HepG2 (cell line): ENCODE results near the gene SARNP. TPM values are rescaled to one million over a fixed set of nuclear protein-coding genes. Genes with fewer than 3 reads are reported as not detected.

Experiments
- GFI1 ChIP-seq: sonication (generic); formaldehyde crosslinking; IDR thresholded peaks from 2 replicates; pipeline ENCODE4 v1.5.0; 2020; ENCODE audit warnings: missing genetic modification reagents, mild to moderate bottlenecking, borderline replicate concordance
- NONO ChIP-seq, 2 experiments: fragments of 450-650 bp in 1 of 2; sonication (generic) in 1 of 2; formaldehyde crosslinking in 1 of 2; IDR thresholded peaks in 1 of 2; conservative IDR thresholded peaks in 1 of 2; 2 replicates each; pipeline versions ENCODE4 v1.6.1 to v1.8.0; 2017 to 2022; ENCODE audit warnings: mild to moderate bottlenecking in 1 of 2, missing genetic modification reagents in 1 of 2, moderate library complexity in 1 of 2
- NR2C2 ChIP-seq: sonication (generic); formaldehyde crosslinking; IDR thresholded peaks from 2 replicates; pipeline ENCODE4 v1.4.0; 2020; ENCODE audit warnings: missing genetic modification reagents, mild to moderate bottlenecking, moderate library complexity, borderline replicate concordance
- PCBP2 ChIP-seq: fragments of 200-400 bp; formaldehyde crosslinking; optimal IDR thresholded peaks from 2 replicates; pipeline ENCODE3; 2018; ENCODE audit warnings: low read length, low read depth; ENCODE audit not compliant: poor library complexity, severe bottlenecking
- RARA ChIP-seq: IDR thresholded peaks from 2 replicates; pipeline ENCODE4 v1.6.1; 2016; ENCODE audit warnings: missing genetic modification reagents, missing compliant biosample characterization
- SETDB1 ChIP-seq: sonication (generic); formaldehyde crosslinking; IDR thresholded peaks from 2 replicates; pipeline ENCODE4 v1.5.1; 2020; ENCODE audit warnings: missing genetic modification reagents, mild to moderate bottlenecking, borderline replicate concordance
- SP1 ChIP-seq, 2 experiments: fragments of 450-650 bp in 1 of 2; sonication (generic) in 1 of 2; formaldehyde crosslinking in 1 of 2; IDR thresholded peaks; 2 replicates each; pipeline versions ENCODE4 v1.4.0 to v1.6.1; 2016 to 2020; ENCODE audit warnings: missing genetic modification reagents in 1 of 2
- ZNF543 ChIP-seq: sonication (generic); formaldehyde crosslinking; IDR thresholded peaks from 2 replicates; pipeline ENCODE4 v1.4.0; 2020; ENCODE audit warnings: mild to moderate bottlenecking, missing genetic modification reagents
- ZNF772 ChIP-seq: sonication (generic); formaldehyde crosslinking; IDR thresholded peaks from 2 replicates; pipeline ENCODE4 v1.5.0; 2020; ENCODE audit warnings: mild to moderate bottlenecking, missing genetic modification reagents
- polyA plus RNA-seq, 8 experiments: library from polyadenylated mRNA; depleted of rRNA in 3 of 8; stranded (reverse) in 7 of 8; unstranded in 1 of 8; fragments of >200 nt; fragmentation: Illumina TruSeq in 4 of 8; extraction: Trizol in 4 of 8; gene quantifications; 2 replicates each; pipeline versions ENCODE4 v1.2.1 to v1.2.3, GENCODE V29; 2011 to 2016; ENCODE audit warnings: low read depth in 4 of 8, missing spikeins in 1 of 8, mixed read lengths in 1 of 8; ENCODE audit not compliant: insufficient read depth in 1 of 8
- total RNA-seq, 5 experiments: library from RNA; depleted of rRNA; stranded (reverse); fragments of >200 nt; fragmentation: Illumina TruSeq; extraction: Trizol; gene quantifications; 2 replicates each; pipeline ENCODE4 v1.2.3, GENCODE V29; 2016; ENCODE audit warnings: low read depth in 1 of 5
- TF ChIP-seq, protein P1 (sequence below): sonication (generic); formaldehyde crosslinking; IDR thresholded peaks from 2 replicates; pipeline ENCODE4 v1.5.1; 2020; ENCODE audit warnings: mild to moderate bottlenecking, missing genetic modification reagents, moderate library complexity
- TF ChIP-seq, protein P2 (sequence below): sonication (generic); formaldehyde crosslinking; IDR thresholded peaks from 2 replicates; pipeline ENCODE4 v1.5.1; 2020; ENCODE audit warnings: missing genetic modification reagents, mild to moderate bottlenecking, borderline replicate concordance
- TF ChIP-seq, protein P3 (sequence below): sonication (generic); formaldehyde crosslinking; IDR thresholded peaks from 2 replicates; pipeline ENCODE4 v1.9.0; 2021; ENCODE audit warnings: missing genetic modification reagents, mild to moderate bottlenecking, borderline replicate concordance
- TF ChIP-seq, protein P4 (sequence below): IDR thresholded peaks from 2 replicates; pipeline ENCODE4 v1.6.1; 2018; ENCODE audit warnings: missing genetic modification reagents
- TF ChIP-seq, protein P5 (sequence below): sonication (generic); formaldehyde crosslinking; IDR thresholded peaks from 2 replicates; pipeline ENCODE4 v1.8.0; 2022; ENCODE audit warnings: mild to moderate bottlenecking, missing genetic modification reagents; ENCODE audit not compliant: insufficient replicate concordance
- TF ChIP-seq, protein P6 (sequence below): IDR thresholded peaks from 2 replicates; pipeline ENCODE4 v1.6.1; 2012; ENCODE audit warnings: low read length, improper control_type of control experiment

Gene SARNP
- total and polyA plus RNA-seq, 2 of the 13 experiments (the other 11 are each of a cell fraction or from before 2014, with no cell fraction given) = 59.0 to 95.4 TPM

DNA sequence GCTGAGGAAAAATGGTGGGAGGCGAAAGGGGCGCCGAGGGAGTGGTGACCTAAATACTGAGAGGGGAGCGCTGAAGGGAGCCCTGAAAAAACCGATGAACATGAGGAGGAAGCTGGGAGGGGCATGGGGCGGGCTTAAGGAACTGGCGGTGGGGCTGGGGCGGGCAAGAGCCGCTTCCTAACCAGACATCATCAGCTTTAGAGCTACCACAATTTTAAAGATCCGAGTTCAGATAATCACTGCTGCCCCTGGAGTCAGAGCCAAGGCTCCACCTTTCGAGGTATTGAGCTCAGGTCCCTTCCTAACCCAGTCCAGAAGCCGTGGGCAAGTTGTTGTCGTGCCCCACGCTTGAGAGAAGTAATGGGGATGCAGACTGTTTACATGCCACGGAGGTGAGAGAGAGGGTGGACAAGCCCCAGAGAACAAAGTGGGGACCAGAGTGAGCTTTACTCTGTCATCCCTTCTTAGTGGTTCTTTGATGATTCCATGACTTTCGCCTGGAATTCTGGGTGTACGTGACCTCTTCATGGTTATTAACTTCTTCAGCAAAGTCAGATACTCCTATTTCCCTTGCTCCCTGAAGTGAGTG lies 710 bp upstream of the SARNP start (continued):
- TF ChIP-seq, protein P1, sequence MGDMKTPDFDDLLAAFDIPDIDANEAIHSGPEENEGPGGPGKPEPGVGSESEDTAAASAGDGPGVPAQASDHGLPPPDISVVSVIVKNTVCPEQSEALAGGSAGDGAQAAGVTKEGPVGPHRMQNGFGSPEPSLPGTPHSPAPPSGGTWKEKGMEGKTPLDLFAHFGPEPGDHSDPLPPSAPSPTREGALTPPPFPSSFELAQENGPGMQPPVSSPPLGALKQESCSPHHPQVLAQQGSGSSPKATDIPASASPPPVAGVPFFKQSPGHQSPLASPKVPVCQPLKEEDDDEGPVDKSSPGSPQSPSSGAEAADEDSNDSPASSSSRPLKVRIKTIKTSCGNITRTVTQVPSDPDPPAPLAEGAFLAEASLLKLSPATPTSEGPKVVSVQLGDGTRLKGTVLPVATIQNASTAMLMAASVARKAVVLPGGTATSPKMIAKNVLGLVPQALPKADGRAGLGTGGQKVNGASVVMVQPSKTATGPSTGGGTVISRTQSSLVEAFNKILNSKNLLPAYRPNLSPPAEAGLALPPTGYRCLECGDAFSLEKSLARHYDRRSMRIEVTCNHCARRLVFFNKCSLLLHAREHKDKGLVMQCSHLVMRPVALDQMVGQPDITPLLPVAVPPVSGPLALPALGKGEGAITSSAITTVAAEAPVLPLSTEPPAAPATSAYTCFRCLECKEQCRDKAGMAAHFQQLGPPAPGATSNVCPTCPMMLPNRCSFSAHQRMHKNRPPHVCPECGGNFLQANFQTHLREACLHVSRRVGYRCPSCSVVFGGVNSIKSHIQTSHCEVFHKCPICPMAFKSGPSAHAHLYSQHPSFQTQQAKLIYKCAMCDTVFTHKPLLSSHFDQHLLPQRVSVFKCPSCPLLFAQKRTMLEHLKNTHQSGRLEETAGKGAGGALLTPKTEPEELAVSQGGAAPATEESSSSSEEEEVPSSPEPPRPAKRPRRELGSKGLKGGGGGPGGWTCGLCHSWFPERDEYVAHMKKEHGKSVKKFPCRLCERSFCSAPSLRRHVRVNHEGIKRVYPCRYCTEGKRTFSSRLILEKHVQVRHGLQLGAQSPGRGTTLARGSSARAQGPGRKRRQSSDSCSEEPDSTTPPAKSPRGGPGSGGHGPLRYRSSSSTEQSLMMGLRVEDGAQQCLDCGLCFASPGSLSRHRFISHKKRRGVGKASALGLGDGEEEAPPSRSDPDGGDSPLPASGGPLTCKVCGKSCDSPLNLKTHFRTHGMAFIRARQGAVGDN = peak; percentile 10; the same call in 1 of the 2 replicates
- TF ChIP-seq, protein P2, sequence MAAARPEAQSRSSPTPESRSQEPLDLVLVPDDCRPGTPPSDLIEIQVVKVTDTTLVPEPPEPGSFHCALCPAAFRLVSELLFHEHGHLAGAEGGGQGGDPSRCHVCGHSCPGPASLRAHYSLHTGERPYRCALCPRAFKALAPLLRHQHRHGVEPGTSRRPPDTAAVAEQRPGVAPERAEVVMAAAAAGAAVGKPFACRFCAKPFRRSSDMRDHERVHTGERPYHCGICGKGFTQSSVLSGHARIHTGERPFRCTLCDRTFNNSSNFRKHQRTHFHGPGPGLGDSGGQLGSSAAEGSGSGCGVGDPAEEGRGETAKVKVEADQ (CRISPR knock-in tag) = no peak
- TF ChIP-seq NR2C2 (CRISPR knock-in tag) = no peak
- no peak for TF ChIP-seq RARA (CRISPR knock-in tag)
- TF ChIP-seq ZNF772 (CRISPR knock-in tag) = no peak
- no peak for TF ChIP-seq NONO (IDR thresholded peaks at IDR 0.05)
- 0 out of 2 replicates have a peak, but pooled peaks have one; percentile 27 for TF ChIP-seq NONO (CRISPR knock-in tag; conservative IDR thresholded peaks at IDR 0.05)
- TF ChIP-seq, protein P3, sequence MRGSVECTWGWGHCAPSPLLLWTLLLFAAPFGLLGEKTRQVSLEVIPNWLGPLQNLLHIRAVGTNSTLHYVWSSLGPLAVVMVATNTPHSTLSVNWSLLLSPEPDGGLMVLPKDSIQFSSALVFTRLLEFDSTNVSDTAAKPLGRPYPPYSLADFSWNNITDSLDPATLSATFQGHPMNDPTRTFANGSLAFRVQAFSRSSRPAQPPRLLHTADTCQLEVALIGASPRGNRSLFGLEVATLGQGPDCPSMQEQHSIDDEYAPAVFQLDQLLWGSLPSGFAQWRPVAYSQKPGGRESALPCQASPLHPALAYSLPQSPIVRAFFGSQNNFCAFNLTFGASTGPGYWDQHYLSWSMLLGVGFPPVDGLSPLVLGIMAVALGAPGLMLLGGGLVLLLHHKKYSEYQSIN = no peak
- no peak for TF ChIP-seq SP1 (IDR thresholded peaks at IDR 0.05)
- TF ChIP-seq SP1 (CRISPR knock-in tag; IDR thresholded peaks at IDR 0.05) = no peak
- no peak for TF ChIP-seq GFI1 (CRISPR knock-in tag)
- TF ChIP-seq, protein P4, sequence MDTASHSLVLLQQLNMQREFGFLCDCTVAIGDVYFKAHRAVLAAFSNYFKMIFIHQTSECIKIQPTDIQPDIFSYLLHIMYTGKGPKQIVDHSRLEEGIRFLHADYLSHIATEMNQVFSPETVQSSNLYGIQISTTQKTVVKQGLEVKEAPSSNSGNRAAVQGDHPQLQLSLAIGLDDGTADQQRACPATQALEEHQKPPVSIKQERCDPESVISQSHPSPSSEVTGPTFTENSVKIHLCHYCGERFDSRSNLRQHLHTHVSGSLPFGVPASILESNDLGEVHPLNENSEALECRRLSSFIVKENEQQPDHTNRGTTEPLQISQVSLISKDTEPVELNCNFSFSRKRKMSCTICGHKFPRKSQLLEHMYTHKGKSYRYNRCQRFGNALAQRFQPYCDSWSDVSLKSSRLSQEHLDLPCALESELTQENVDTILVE (CRISPR knock-in tag) = no peak
- TF ChIP-seq, protein P5, sequence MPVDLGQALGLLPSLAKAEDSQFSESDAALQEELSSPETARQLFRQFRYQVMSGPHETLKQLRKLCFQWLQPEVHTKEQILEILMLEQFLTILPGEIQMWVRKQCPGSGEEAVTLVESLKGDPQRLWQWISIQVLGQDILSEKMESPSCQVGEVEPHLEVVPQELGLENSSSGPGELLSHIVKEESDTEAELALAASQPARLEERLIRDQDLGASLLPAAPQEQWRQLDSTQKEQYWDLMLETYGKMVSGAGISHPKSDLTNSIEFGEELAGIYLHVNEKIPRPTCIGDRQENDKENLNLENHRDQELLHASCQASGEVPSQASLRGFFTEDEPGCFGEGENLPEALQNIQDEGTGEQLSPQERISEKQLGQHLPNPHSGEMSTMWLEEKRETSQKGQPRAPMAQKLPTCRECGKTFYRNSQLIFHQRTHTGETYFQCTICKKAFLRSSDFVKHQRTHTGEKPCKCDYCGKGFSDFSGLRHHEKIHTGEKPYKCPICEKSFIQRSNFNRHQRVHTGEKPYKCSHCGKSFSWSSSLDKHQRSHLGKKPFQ (CRISPR knock-in tag) = no peak
- TF ChIP-seq ZNF543 (CRISPR knock-in tag) = 0 out of 2 replicates have a peak, but pooled peaks have one; percentile 50
- no peak for TF ChIP-seq PCBP2
- TF ChIP-seq, protein P6, sequence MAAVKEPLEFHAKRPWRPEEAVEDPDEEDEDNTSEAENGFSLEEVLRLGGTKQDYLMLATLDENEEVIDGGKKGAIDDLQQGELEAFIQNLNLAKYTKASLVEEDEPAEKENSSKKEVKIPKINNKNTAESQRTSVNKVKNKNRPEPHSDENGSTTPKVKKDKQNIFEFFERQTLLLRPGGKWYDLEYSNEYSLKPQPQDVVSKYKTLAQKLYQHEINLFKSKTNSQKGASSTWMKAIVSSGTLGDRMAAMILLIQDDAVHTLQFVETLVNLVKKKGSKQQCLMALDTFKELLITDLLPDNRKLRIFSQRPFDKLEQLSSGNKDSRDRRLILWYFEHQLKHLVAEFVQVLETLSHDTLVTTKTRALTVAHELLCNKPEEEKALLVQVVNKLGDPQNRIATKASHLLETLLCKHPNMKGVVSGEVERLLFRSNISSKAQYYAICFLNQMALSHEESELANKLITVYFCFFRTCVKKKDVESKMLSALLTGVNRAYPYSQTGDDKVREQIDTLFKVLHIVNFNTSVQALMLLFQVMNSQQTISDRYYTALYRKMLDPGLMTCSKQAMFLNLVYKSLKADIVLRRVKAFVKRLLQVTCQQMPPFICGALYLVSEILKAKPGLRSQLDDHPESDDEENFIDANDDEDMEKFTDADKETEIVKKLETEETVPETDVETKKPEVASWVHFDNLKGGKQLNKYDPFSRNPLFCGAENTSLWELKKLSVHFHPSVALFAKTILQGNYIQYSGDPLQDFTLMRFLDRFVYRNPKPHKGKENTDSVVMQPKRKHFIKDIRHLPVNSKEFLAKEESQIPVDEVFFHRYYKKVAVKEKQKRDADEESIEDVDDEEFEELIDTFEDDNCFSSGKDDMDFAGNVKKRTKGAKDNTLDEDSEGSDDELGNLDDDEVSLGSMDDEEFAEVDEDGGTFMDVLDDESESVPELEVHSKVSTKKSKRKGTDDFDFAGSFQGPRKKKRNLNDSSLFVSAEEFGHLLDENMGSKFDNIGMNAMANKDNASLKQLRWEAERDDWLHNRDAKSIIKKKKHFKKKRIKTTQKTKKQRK = no peak
- TF ChIP-seq SETDB1 (CRISPR knock-in tag) = no peak
